K562 (cell line): ENCODE measurements around the gene SYNPR. TPM values are rescaled to one million over a fixed set of nuclear protein-coding genes. Genes with fewer than 3 reads are reported as not detected.

Source experiments
- ATAC-seq: fragments of 200-7000 bp; cut with Tn5 transposase; 3 replicates; pipeline ENCODE4 v1.9.1; 2020; ENCODE audit warnings: moderate library complexity
- BruUV-seq: library from RNA; stranded (reverse); fragments of 400-500 nt; replicated peaks from 2 replicates; lab custom pipeline; 2021; lab: Mats Ljungman, UMichigan
- CTCF ChIA-PET: fragments of 300-600 bp; formaldehyde crosslinking; extraction: SDS; loops from one replicate; lab custom pipeline; 2021; ENCODE audit warnings: low intra/inter-chr PET ratio; lab: Yijun Ruan, JAX
- POLR2A ChIA-PET: fragments of 300-600, 350-650 bp; sonication (Branson Sonifier 250); formaldehyde crosslinking; extraction: SDS; loops from one replicate; lab custom pipeline; 2021; ENCODE audit warnings: antibody characterized with exemption, inconsistent platforms; lab: Yijun Ruan, JAX
- DNase-seq, 4 experiments: peaks; one replicate each; pipeline versions ENCODE4 v3.0.0 to v3.0.0-alpha.2; 2011 to 2018; ENCODE audit warnings: low spot score in 3 of 4, mixed read lengths in 3 of 4; ENCODE audit errors: extremely low read depth in 1 of 4
- FAIRE-seq: peaks from 2 replicates; lab custom pipeline; 2011; peaks lifted over from hg19 to GRCh38; lab: Jason Lieb, UNC
- H2AFZ ChIP-seq: 2 replicates; pipeline ENCODE4 v1.6.0; 2011; ENCODE audit warnings: low read depth, low read length, control low read depth, inconsistent platforms
- H3K27ac ChIP-seq: fragments of 200-600 bp; 3 replicates; pipeline ENCODE4 v1.8.0; 2011; ENCODE audit warnings: low read depth, mild to moderate bottlenecking, control low read depth, inconsistent platforms, low read length, moderate library complexity, mixed read lengths; ENCODE audit errors: extremely low read depth
- H3K27me3 ChIP-seq, 2 experiments: fragments of 300-600 bp in 1 of 2; 2 replicates in 1 of 2; 3 replicates in 1 of 2; pipeline versions ENCODE4 v1.6.0 to v1.8.0; 2011; ENCODE audit warnings: inconsistent platforms in 2 of 2, low read length in 2 of 2, mild to moderate bottlenecking in 1 of 2, mixed read lengths in 1 of 2, moderate library complexity in 1 of 2; ENCODE audit not compliant: control insufficient read depth in 2 of 2, insufficient read depth in 2 of 2
- H3K36me3 ChIP-seq: fragments of 300-600 bp; 3 replicates; pipeline ENCODE4 v1.8.0; 2011; ENCODE audit warnings: mild to moderate bottlenecking, low read length, inconsistent platforms; ENCODE audit not compliant: control insufficient read depth, insufficient read depth
- H3K4me1 ChIP-seq, 2 experiments: fragments of 200-600 bp in 1 of 2; replicated peaks in 1 of 2; 2 replicates in 1 of 2; 3 replicates in 1 of 2; pipeline versions ENCODE4 v1.5.1 to v1.8.0; 2011; ENCODE audit warnings: inconsistent platforms in 2 of 2, low read length in 2 of 2, mild to moderate bottlenecking in 1 of 2, mixed read lengths in 1 of 2, moderate library complexity in 1 of 2; ENCODE audit not compliant: control insufficient read depth in 2 of 2, insufficient read depth in 2 of 2
- H3K4me2 ChIP-seq: 2 replicates; pipeline ENCODE4 v1.6.1; 2011; ENCODE audit warnings: low read length, control low read depth, inconsistent platforms, mixed read lengths; ENCODE audit not compliant: insufficient read depth
- H3K4me3 ChIP-seq: fragments of 200-600 bp; sonication (generic), shearing (Covaris generic); 2 replicates; pipeline ENCODE4 v1.5.1; 2016; ENCODE audit warnings: control low read depth, inconsistent platforms
- H3K79me2 ChIP-seq: fragments of 200-600 bp; 3 replicates; pipeline ENCODE4 v1.8.0; 2011; ENCODE audit warnings: low read length, inconsistent platforms; ENCODE audit not compliant: control insufficient read depth, insufficient read depth
- H3K9ac ChIP-seq, 2 experiments: 2 replicates each; pipeline versions ENCODE4 v1.6.0 to v1.6.1; 2011; ENCODE audit warnings: low read depth in 2 of 2, low read length in 2 of 2, control low read depth in 1 of 2, inconsistent platforms in 1 of 2, mild to moderate bottlenecking in 1 of 2, mixed read lengths in 1 of 2; ENCODE audit not compliant: insufficient read depth in 1 of 2
- H3K9me1 ChIP-seq: one replicate; pipeline ENCODE4 v1.6.0; 2011; ENCODE audit warnings: inconsistent platforms, mild to moderate bottlenecking, low read length, moderate library complexity; ENCODE audit not compliant: control insufficient read depth, insufficient read depth
- H3K9me3 ChIP-seq: replicated peaks from 2 replicates; pipeline ENCODE4 v1.5.1; 2011; ENCODE audit warnings: low read depth, low read length, inconsistent platforms; ENCODE audit not compliant: control insufficient read depth, insufficient read depth
- H4K20me1 ChIP-seq: replicated peaks from 2 replicates; pipeline ENCODE4 v1.6.1; 2011; ENCODE audit warnings: low read length, inconsistent platforms, mixed read lengths; ENCODE audit not compliant: control insufficient read depth, insufficient read depth
- ARID1B ChIP-seq: fragments of 450-650 bp; IDR thresholded peaks from 2 replicates; pipeline ENCODE4 v1.6.1; 2016; ENCODE audit warnings: antibody characterized with exemption, mild to moderate bottlenecking, inconsistent platforms
- BMI1 ChIP-seq: fragments of 150-350 bp; IDR thresholded peaks from 2 replicates; pipeline ENCODE4 v1.6.1; 2014; ENCODE audit warnings: low read length
- BRD9 ChIP-seq: fragments of 450-650 bp; IDR thresholded peaks from 2 replicates; pipeline ENCODE4 v1.6.1; 2018; ENCODE audit warnings: low read depth; ENCODE audit not compliant: partially characterized antibody
- C11orf30 ChIP-seq: fragments of 450-650 bp; IDR thresholded peaks from 2 replicates; pipeline ENCODE4 v1.6.1; 2016; ENCODE audit warnings: low read depth, mild to moderate bottlenecking
- DDX20 ChIP-seq: fragments of 450-650 bp; IDR thresholded peaks from 2 replicates; pipeline ENCODE4 v1.6.1; 2016; ENCODE audit warnings: missing genetic modification characterization, low read depth, mild to moderate bottlenecking, missing compliant biosample characterization, moderate library complexity
- E2F3 ChIP-seq: fragments of 250-450 bp; sonication (Bioruptor Pico); IDR thresholded peaks from 2 replicates; pipeline ENCODE4 v1.4.0; 2020; ENCODE audit warnings: mild to moderate bottlenecking
- GATA2 ChIP-seq: sonication (generic); formaldehyde crosslinking; IDR thresholded peaks from 2 replicates; pipeline ENCODE4 v1.4.0; 2020; ENCODE audit warnings: mild to moderate bottlenecking, missing genetic modification reagents
- LARP7 ChIP-seq: fragments of 450-650 bp; IDR thresholded peaks from 2 replicates; pipeline ENCODE4 v1.6.1; 2016
- PCBP1 ChIP-seq: fragments of 200-400 bp; formaldehyde crosslinking; IDR thresholded peaks from 2 replicates; pipeline ENCODE4 v1.6.1; 2018; ENCODE audit warnings: mild to moderate bottlenecking, low read depth, low read length; ENCODE audit not compliant: poor library complexity, severe bottlenecking
- TAF7 ChIP-seq: fragments of 450-650 bp; IDR thresholded peaks from 2 replicates; pipeline ENCODE4 v1.6.1; 2016; ENCODE audit warnings: missing genetic modification characterization, missing compliant biosample characterization
- ZFPM2 ChIP-seq: fragments of 250-450 bp; sonication (Bioruptor Pico); IDR thresholded peaks from 2 replicates; pipeline ENCODE4 v1.5.1; 2022; ENCODE audit warnings: mild to moderate bottlenecking
- ZNF311 ChIP-seq: fragments of 250-450 bp; sonication (Bioruptor Pico); IDR thresholded peaks from 2 replicates; pipeline ENCODE4 v1.4.0; 2020; ENCODE audit warnings: mild to moderate bottlenecking, moderate library complexity
- WGBS: fragments of 100-300 bp; shearing (Covaris generic); methylation state at CpG from one replicate; pipeline ENCODE4 v1.1.6; 2016; ENCODE audit warnings: low coverage, mixed read lengths; ENCODE audit not compliant: insufficient coverage; ENCODE audit errors: missing lambda C conversion rate; 5-methylcytosine and 5-hydroxymethylcytosine counted together
- in situ Hi-C: fragments of 300-500 bp; cut with MboI; formaldehyde crosslinking; loops from 4 replicates; pipeline ENCODE4 v1.15.0; 2018; ENCODE audit warnings: inconsistent platforms, mixed read lengths
- intact Hi-C: fragments of 100-400 bp; cut with micrococcal nuclease; formaldehyde crosslinking; loops from 2 replicates; pipeline ENCODE4 v1.14.2; 2022
- polyA plus RNA-seq, 8 experiments: library from polyadenylated mRNA; depleted of rRNA in 4 of 8; stranded (reverse) in 5 of 8; unstranded in 3 of 8; fragments of >200 nt; fragmentation: Nextera tagmentation in 2 of 8; fragmentation: Illumina TruSeq in 1 of 8; extraction: Ambion mirVana in 2 of 8; extraction: Trizol in 1 of 8; gene quantifications; 2 replicates each; pipeline versions ENCODE4 v1.2.1 to v1.2.3, GENCODE V29; 2011 to 2014; ENCODE audit warnings: inconsistent platforms in 1 of 8, missing spikeins in 1 of 8
- total RNA-seq, 7 experiments: library from RNA; depleted of rRNA in 6 of 7; stranded (reverse); fragments of >200 nt in 6 of 7; fragmentation: Illumina TruSeq in 2 of 7; extraction: Trizol in 2 of 7; gene quantifications; 2 replicates each; pipeline versions ENCODE4 v1.2.1 to v1.2.3, GENCODE V29; 2011 to 2021; ENCODE audit warnings: low replicate concordance in 1 of 7
- TF ChIP-seq, protein P1 (sequence below): fragments of 250-450 bp; sonication (Bioruptor Pico); IDR thresholded peaks from 2 replicates; pipeline ENCODE4 v1.5.0; 2022; ENCODE audit warnings: mild to moderate bottlenecking

SYNPR gene
- total and polyA plus RNA-seq, 9 of the 15 experiments (the other 6 are each of a cell fraction or from before 2014, with no cell fraction given), result not detected

DNA sequence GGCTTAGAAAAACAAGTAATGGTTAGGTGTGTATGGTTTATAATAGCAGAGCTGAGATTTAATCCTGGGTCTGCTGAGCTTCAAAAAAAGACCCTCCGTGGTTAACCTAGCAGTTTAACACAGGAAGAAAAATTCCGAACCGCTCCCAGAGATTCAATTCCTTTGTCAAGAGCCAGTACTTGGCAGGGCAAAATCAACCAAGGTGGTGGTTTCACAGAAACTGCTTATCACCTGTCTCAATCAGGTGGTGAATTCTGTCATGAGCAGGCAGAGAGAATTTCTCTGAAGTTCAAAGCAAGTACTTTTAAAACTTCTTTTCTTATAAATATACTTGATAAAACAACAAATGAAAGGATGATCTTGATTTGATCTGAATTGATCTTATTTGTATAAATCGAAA lies 17.2 kb downstream of the SYNPR start:
- H3K27ac ChIP-seq, result no peak overlapping the region
- H4K20me1 ChIP-seq, result no peaks in the 10 kb centered on the region
- H3K4me1 ChIP-seq, result no peaks in the 10 kb centered on the region
- H3K27me3 ChIP-seq, result no peaks in the 10 kb centered on the region
- no peak overlapping the region for H2AFZ ChIP-seq
- no peak overlapping the region for H3K4me3 ChIP-seq
- POLR2A ChIA-PET, result interaction anchor here (0.7 to 1.0 kb wide), 2 partner anchors 15 to 344 kb away, joined by 3 read pairs; no protein-coding TSS in a partner anchor
- H3K36me3 ChIP-seq, result no peaks in the 10 kb centered on the region
- BruUV-seq, result no TSS peak
- intact Hi-C loops, result no loop called here
- TF ChIP-seq TAF7 (tag) (no peak), BRD9 (no peak), DDX20 (tag) (no peak), GATA2 (CRISPR knock-in tag) (no peak), LARP7 (no peak), ZFPM2 (CRISPR knock-in tag) (no peak), E2F3 (CRISPR knock-in tag) (no peak), PCBP1 (no peak), BMI1 (no peak), ARID1B (no peak), ZNF311 (no peak), C11orf30 (no peak)
- TF ChIP-seq, protein P1, sequence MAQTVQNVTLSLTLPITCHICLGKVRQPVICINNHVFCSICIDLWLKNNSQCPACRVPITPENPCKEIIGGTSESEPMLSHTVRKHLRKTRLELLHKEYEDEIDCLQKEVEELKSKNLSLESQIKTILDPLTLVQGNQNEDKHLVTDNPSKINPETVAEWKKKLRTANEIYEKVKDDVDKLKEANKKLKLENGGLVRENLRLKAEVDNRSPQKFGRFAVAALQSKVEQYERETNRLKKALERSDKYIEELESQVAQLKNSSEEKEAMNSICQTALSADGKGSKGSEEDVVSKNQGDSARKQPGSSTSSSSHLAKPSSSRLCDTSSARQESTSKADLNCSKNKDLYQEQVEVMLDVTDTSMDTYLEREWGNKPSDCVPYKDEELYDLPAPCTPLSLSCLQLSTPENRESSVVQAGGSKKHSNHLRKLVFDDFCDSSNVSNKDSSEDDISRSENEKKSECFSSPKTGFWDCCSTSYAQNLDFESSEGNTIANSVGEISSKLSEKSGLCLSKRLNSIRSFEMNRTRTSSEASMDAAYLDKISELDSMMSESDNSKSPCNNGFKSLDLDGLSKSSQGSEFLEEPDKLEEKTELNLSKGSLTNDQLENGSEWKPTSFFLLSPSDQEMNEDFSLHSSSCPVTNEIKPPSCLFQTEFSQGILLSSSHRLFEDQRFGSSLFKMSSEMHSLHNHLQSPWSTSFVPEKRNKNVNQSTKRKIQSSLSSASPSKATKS (CRISPR knock-in tag), result no peak
- 0% methylated on average over 4 of the region's 4 CpGs for WGBS
- no peak overlapping the region for H3K4me2 ChIP-seq
- no peak for FAIRE-seq
- no peak overlapping the region for H3K9ac ChIP-seq
- H3K9me1 ChIP-seq, result no peaks in the 10 kb centered on the region
- H3K79me2 ChIP-seq, result no peaks in the 10 kb centered on the region
- no peak for DNase-seq
- H3K9me3 ChIP-seq, result no peaks in the 10 kb centered on the region
- in situ Hi-C loops, result no loop called here
- CTCF ChIA-PET, result no interaction called here
- no peak for ATAC-seq
